ENCODE measurements around the gene UNC13B. TPM values are rescaled to one million over a fixed set of nuclear protein-coding genes. Genes with fewer than 3 reads are reported as not detected.

The UNC13B gene
- total RNA-seq, 1 donor, result 25.3 TPM

DNA sequence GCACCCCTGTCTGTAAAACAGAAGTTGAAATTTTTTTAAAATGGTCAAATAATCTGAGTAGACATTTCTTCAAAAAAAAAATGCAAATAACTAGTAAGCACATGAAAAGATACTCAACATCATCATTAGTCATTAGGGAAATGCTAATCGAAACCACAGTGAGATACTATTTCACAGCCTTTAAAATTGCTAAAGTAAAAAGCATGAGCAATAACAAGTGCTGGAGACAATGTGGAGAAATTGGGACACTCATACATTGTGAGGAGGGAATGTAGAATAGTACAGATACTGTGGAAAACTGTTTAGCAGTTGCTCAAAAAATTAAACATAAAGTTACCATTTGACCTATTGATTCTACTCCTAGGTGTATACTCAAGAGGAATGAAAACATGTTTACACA lies 269.7 kb downstream of the UNC13B start:
- Histone ChIP-seq H3K4me3 (ENCODE audit: insufficient read depth, low read length) (no peak overlapping the region), H3K4me2 (ENCODE audit: insufficient read depth, low read length) (no peak overlapping the region), H3K27ac (ENCODE audit: low read depth, low read length) (no peak overlapping the region), H3K36me3 (ENCODE audit: insufficient read depth, low read length) (no peaks in the 10 kb centered on the region), H2AFZ (ENCODE audit: low read length) (no peak overlapping the region), H3K79me2 (ENCODE audit: insufficient read depth, low read length) (no peaks in the 10 kb centered on the region), H3K4me1 (ENCODE audit: insufficient read depth, low read length) (no peaks in the 10 kb centered on the region), H3K27me3 (ENCODE audit: insufficient read depth, low read length) (peaks cover 5% of the 10 kb centered on the region), H3K9me3 (ENCODE audit: low read depth, low read length) (no peaks in the 10 kb centered on the region), H4K20me1 (ENCODE audit: insufficient read depth, low read length) (no peaks in the 10 kb centered on the region)
- no peak for DNase-seq (ENCODE audit: insufficient read length, low spot score, missing footprints)
- TF ChIP-seq, protein P1, sequence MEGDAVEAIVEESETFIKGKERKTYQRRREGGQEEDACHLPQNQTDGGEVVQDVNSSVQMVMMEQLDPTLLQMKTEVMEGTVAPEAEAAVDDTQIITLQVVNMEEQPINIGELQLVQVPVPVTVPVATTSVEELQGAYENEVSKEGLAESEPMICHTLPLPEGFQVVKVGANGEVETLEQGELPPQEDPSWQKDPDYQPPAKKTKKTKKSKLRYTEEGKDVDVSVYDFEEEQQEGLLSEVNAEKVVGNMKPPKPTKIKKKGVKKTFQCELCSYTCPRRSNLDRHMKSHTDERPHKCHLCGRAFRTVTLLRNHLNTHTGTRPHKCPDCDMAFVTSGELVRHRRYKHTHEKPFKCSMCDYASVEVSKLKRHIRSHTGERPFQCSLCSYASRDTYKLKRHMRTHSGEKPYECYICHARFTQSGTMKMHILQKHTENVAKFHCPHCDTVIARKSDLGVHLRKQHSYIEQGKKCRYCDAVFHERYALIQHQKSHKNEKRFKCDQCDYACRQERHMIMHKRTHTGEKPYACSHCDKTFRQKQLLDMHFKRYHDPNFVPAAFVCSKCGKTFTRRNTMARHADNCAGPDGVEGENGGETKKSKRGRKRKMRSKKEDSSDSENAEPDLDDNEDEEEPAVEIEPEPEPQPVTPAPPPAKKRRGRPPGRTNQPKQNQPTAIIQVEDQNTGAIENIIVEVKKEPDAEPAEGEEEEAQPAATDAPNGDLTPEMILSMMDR (IDR thresholded peaks at IDR 0.05; ENCODE audit: extremely low read depth, low read depth, low read length), result no peak

DNA sequence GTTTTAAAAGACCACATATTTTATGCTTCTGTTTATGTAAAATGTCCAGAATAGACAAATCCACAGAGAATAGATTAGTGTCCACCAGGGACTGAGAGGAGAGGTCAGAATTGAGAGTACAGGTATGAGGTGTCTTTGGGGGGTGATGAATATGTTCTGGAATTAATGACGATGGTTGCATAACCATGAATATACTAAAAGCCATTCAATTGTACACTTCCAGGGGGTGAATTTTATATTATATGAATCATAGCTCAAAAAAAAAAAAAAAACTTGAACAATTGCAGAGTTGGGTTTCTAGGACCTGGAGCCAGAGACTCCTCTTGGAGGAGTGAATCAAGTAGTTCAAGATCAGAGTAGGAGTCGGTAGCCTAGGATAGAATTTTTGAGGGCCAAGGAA lies 270.3 kb downstream of the UNC13B start:
- Histone ChIP-seq H3K4me3 (ENCODE audit: insufficient read depth, low read length) (no peak overlapping the region), H3K9me3 (ENCODE audit: low read depth, low read length) (no peaks in the 10 kb centered on the region), H2AFZ (ENCODE audit: low read length) (no peak overlapping the region), H4K20me1 (ENCODE audit: insufficient read depth, low read length) (no peaks in the 10 kb centered on the region), H3K27ac (ENCODE audit: low read depth, low read length) (no peak overlapping the region), H3K4me1 (ENCODE audit: insufficient read depth, low read length) (no peaks in the 10 kb centered on the region), H3K79me2 (ENCODE audit: insufficient read depth, low read length) (no peaks in the 10 kb centered on the region), H3K4me2 (ENCODE audit: insufficient read depth, low read length) (no peak overlapping the region), H3K36me3 (ENCODE audit: insufficient read depth, low read length) (no peaks in the 10 kb centered on the region), H3K27me3 (ENCODE audit: insufficient read depth, low read length) (peaks cover 10% of the 10 kb centered on the region)
- DNase-seq (ENCODE audit: insufficient read length, low spot score, missing footprints), result no peak
- TF ChIP-seq, protein P1 (IDR thresholded peaks at IDR 0.05; ENCODE audit: extremely low read depth, low read depth, low read length), result no peak

- peaks cover 10% of the 10 kb centered on the region for H3K27me3 ChIP-seq (ENCODE audit: insufficient read depth, low read length)
These were observed 275.1 kb downstream of the UNC13B start for GRCh38 chr9:35436933-35437332.

GRCh38 chr9:35446012-35446411 lies 284.2 kb downstream of the UNC13B start:
- no peaks in the 10 kb centered on the region for H3K4me1 ChIP-seq (ENCODE audit: insufficient read depth, low read length)

More at GRCh38 chr9:35436933-35437332, 275.1 kb downstream of the UNC13B start:
- Histone ChIP-seq H3K27ac (ENCODE audit: low read depth, low read length) (no peak overlapping the region), H3K4me1 (ENCODE audit: insufficient read depth, low read length) (no peaks in the 10 kb centered on the region), H3K4me2 (ENCODE audit: insufficient read depth, low read length) (no peak overlapping the region), H2AFZ (ENCODE audit: low read length) (no peak overlapping the region), H3K36me3 (ENCODE audit: insufficient read depth, low read length) (no peaks in the 10 kb centered on the region), H3K9me3 (ENCODE audit: low read depth, low read length) (no peaks in the 10 kb centered on the region), H3K4me3 (ENCODE audit: insufficient read depth, low read length) (no peak overlapping the region), H4K20me1 (ENCODE audit: insufficient read depth, low read length) (no peaks in the 10 kb centered on the region), H3K79me2 (ENCODE audit: insufficient read depth, low read length) (no peaks in the 10 kb centered on the region)
- TF ChIP-seq, protein P1 (IDR thresholded peaks at IDR 0.05; ENCODE audit: extremely low read depth, low read depth, low read length), result no peak
- DNase-seq (ENCODE audit: insufficient read length, low spot score, missing footprints), result no peak

More at GRCh38 chr9:35446012-35446411, 284.2 kb downstream of the UNC13B start:
- Histone ChIP-seq H3K79me2 (ENCODE audit: insufficient read depth, low read length) (no peaks in the 10 kb centered on the region), H2AFZ (ENCODE audit: low read length) (no peak overlapping the region), H3K36me3 (ENCODE audit: insufficient read depth, low read length) (no peaks in the 10 kb centered on the region), H4K20me1 (ENCODE audit: insufficient read depth, low read length) (no peaks in the 10 kb centered on the region), H3K4me2 (ENCODE audit: insufficient read depth, low read length) (no peak overlapping the region), H3K27me3 (ENCODE audit: insufficient read depth, low read length) (peaks cover 26% of the 10 kb centered on the region), H3K27ac (ENCODE audit: low read depth, low read length) (no peak overlapping the region), H3K9me3 (ENCODE audit: low read depth, low read length) (no peaks in the 10 kb centered on the region), H3K4me3 (ENCODE audit: insufficient read depth, low read length) (no peak overlapping the region)
- no peak for DNase-seq (ENCODE audit: insufficient read length, low spot score, missing footprints)
- TF ChIP-seq, protein P1 (IDR thresholded peaks at IDR 0.05; ENCODE audit: extremely low read depth, low read depth, low read length), result no peak
